ENCODE results near the gene RAB11B. TPM values are rescaled to one million over a fixed set of nuclear protein-coding genes. Genes with fewer than 3 reads are reported as not detected.

Gene RAB11B
- total and polyA plus RNA-seq, 2 of the 13 experiments (the other 11 are each of a cell fraction or from before 2014, with no cell fraction given): 6.0 to 28.4 TPM

GRCh38 chr19:8361921-8362793 is 28.0 kb upstream of the RAB11B start (continued):
- TF ChIP-seq ZNF770 (CRISPR knock-in tag; IDR thresholded peaks at IDR 0.05) (peak; percentile 72), DR1 (CRISPR knock-in tag; IDR thresholded peaks at IDR 0.05) (no peak), KDM5A (IDR thresholded peaks at IDR 0.05; ENCODE audit: borderline replicate concordance, low read length) (no peak), NFYB (CRISPR knock-in tag; IDR thresholded peaks at IDR 0.05) (no peak), HIVEP1 (CRISPR knock-in tag; IDR thresholded peaks at IDR 0.05) (no peak), HDAC1 (CRISPR knock-in tag; IDR thresholded peaks at IDR 0.05) (peak; percentile 71), FOXO1 (CRISPR knock-in tag; IDR thresholded peaks at IDR 0.05) (peak; percentile 39; the same call in 1 of the 2 replicates), ZHX1 (CRISPR knock-in tag; IDR thresholded peaks at IDR 0.05; ENCODE audit: low read depth) (no peak), ZNF652 (CRISPR knock-in tag; IDR thresholded peaks at IDR 0.05; ENCODE audit: borderline replicate concordance, low read depth) (no peak), NFE2 (CRISPR knock-in tag; IDR thresholded peaks at IDR 0.05) (no peak), ZNF34 (CRISPR knock-in tag; IDR thresholded peaks at IDR 0.05; ENCODE audit: borderline replicate concordance) (no peak), ZBTB42 (CRISPR knock-in tag; IDR thresholded peaks at IDR 0.05) (no peak), ELF1 (CRISPR knock-in tag; IDR thresholded peaks at IDR 0.05) (no peak), ZNF343 (CRISPR knock-in tag; IDR thresholded peaks at IDR 0.05) (no peak), ZBTB43 (CRISPR knock-in tag; conservative IDR thresholded peaks at IDR 0.05) (no peak), ZNF329 (CRISPR knock-in tag; IDR thresholded peaks at IDR 0.05; ENCODE audit: low read depth) (no peak), ATF7 (IDR thresholded peaks at IDR 0.05) (no peak), ATF7 (CRISPR knock-in tag; IDR thresholded peaks at IDR 0.05) (no peak), ZKSCAN5 (CRISPR knock-in tag; IDR thresholded peaks at IDR 0.05) (no peak), ZFP82 (CRISPR knock-in tag; IDR thresholded peaks at IDR 0.05; ENCODE audit: borderline replicate concordance) (0 out of 2 replicates have a peak, but pooled peaks have one; percentile 5), DMAP1 (CRISPR knock-in tag; IDR thresholded peaks at IDR 0.05) (no peak), ZNF891 (CRISPR knock-in tag; IDR thresholded peaks at IDR 0.05) (no peak), ZNF816 (CRISPR knock-in tag; IDR thresholded peaks at IDR 0.05; ENCODE audit: borderline replicate concordance) (no peak), IKZF4 (CRISPR knock-in tag; IDR thresholded peaks at IDR 0.05; ENCODE audit: borderline replicate concordance, low read depth, not compliant biosample characterization) (no peak), HOXD1 (CRISPR knock-in tag; IDR thresholded peaks at IDR 0.05) (no peak; the same call in 1 of the 2 replicates)
